DND-41 (cell line): ENCODE measurements around the gene ITPR3.

Experiments
- ATAC-seq: fragments of 200-7000 bp; cut with Tn5 transposase; 3 replicates; pipeline ENCODE4 v1.9.1; 2021; ENCODE audit warnings: low read depth; ENCODE audit not compliant: insufficient read depth
- DNase-seq: peaks from one replicate; pipeline ENCODE4 v3.0.0-alpha.2; 2020
- H2AFZ ChIP-seq: 2 replicates; pipeline ENCODE4 v1.6.0; 2012; ENCODE audit warnings: low read depth, low read length
- H3K27ac ChIP-seq: 2 replicates; pipeline ENCODE4 v1.5.1; 2012; ENCODE audit warnings: low read length, inconsistent platforms
- H3K27me3 ChIP-seq: fragments of 200-600 bp; sonication (generic); 2 replicates; pipeline ENCODE4 v1.6.0; 2012; ENCODE audit warnings: low read length, mild to moderate bottlenecking, inconsistent platforms; ENCODE audit not compliant: insufficient read depth, poor library complexity
- H3K36me3 ChIP-seq: 2 replicates; pipeline ENCODE4 v1.5.1; 2012; ENCODE audit warnings: low read length, inconsistent platforms; ENCODE audit not compliant: insufficient read depth
- H3K4me1 ChIP-seq: 2 replicates; pipeline ENCODE4 v1.5.1; 2012; ENCODE audit warnings: mild to moderate bottlenecking, low read length; ENCODE audit not compliant: insufficient read depth
- H3K4me2 ChIP-seq: 2 replicates; pipeline ENCODE4 v1.6.0; 2012; ENCODE audit warnings: mild to moderate bottlenecking, moderate library complexity, low read length, inconsistent platforms; ENCODE audit not compliant: insufficient read depth
- H3K4me3 ChIP-seq, 2 experiments: fragments of 200-600 bp in 1 of 2; shearing (Covaris generic) in 1 of 2; 2 replicates each; pipeline ENCODE4 v1.5.1; 2012 to 2016; ENCODE audit warnings: inconsistent platforms in 2 of 2, low read length in 2 of 2, mild to moderate bottlenecking in 2 of 2, low read depth in 1 of 2, moderate library complexity in 1 of 2
- H3K79me2 ChIP-seq: 2 replicates; pipeline ENCODE4 v1.6.0; 2012; ENCODE audit warnings: low read length, inconsistent platforms; ENCODE audit not compliant: insufficient read depth
- H3K9ac ChIP-seq: 2 replicates; pipeline ENCODE4 v1.6.0; 2012; ENCODE audit warnings: low read depth, mild to moderate bottlenecking, inconsistent platforms, low read length, moderate library complexity
- H3K9me3 ChIP-seq: 2 replicates; pipeline ENCODE4 v1.5.1; 2012; ENCODE audit warnings: low read length, moderate library complexity, mild to moderate bottlenecking, inconsistent platforms; ENCODE audit not compliant: insufficient read depth, severe bottlenecking
- H4K20me1 ChIP-seq: 2 replicates; pipeline ENCODE4 v1.6.0; 2012; ENCODE audit warnings: low read length; ENCODE audit not compliant: insufficient read depth
- EZH2 ChIP-seq: IDR thresholded peaks from 3 replicates; pipeline ENCODE4 v1.6.1; 2012; ENCODE audit warnings: borderline replicate concordance, low read depth, mild to moderate bottlenecking, moderate library complexity, low read length, inconsistent platforms; ENCODE audit not compliant: severe bottlenecking
- TF ChIP-seq, protein P1 (sequence below): IDR thresholded peaks from 2 replicates; pipeline ENCODE4 v1.5.1; 2012; ENCODE audit warnings: borderline replicate concordance, low read length, moderate library complexity, mild to moderate bottlenecking; ENCODE audit not compliant: poor library complexity, severe bottlenecking; ENCODE audit errors: extremely low read depth

Gene ITPR3

DNA sequence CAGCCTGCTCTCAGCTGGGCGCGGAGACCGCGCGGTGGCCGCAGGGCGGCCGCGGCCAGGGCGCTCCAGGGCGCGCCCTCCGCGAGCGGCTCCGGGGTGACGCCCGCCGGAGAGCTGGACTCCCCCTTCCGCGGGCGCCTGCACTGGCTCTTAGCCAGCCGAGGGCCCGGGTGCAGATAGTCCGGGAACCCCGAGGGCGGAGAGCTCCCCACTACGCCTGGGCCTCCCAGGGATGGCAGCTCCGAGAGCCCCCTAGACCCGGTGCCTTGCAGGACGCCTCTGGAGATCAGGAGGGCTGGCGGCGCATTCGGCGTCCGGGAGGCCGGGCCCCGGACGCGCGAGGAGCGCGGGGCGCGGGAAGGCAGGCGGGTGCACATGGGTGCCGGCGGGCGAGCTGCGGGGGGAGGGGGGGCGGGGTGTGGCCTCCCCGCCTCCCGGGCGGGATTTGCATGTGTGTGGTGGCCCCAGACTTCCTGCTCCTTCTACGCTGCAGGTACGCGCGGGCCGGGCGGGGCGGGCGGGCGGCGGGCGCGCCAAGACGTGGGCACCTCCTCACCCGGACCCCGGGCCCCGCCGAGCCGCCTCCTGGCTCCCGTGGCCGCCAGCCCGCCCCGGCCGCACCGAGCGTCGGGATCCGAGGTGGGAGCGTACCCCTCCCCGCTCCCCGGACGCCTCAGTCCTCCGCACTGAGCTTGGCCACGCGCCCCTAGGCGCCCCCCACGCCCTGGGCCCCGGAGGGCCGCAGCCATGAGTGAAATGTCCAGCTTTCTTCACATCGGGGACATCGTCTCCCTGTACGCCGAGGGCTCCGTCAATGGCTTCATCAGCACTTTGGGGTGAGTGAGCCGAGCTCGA, at the start of gene ITPR3:
Gene ITPR3 (plus strand): TSS at position 467 of the 855 bp plus-strand sequence. CDS start 281 bp downstream, at position 748.
- peaks cover 27% of the 10 kb centered on the region for H4K20me1 ChIP-seq
- H3K9me3 ChIP-seq: no peaks in the 10 kb centered on the region
- ATAC-seq (peak; percentile 79), DNase-seq (peak; percentile 81)
- H3K4me3 ChIP-seq: peak within 1 kb of the TSS; percentile 94 to 98
- no peaks in the 10 kb centered on the region for H3K27me3 ChIP-seq
- peaks cover 26% of the 10 kb centered on the region for H3K36me3 ChIP-seq
- H3K27ac ChIP-seq: peak within 1 kb of the TSS; percentile 86
- H3K4me1 ChIP-seq: peaks cover 47% of the 10 kb centered on the region
- H3K4me2 ChIP-seq: peak within 1 kb of the TSS; percentile 98
- H2AFZ ChIP-seq: peak within 1 kb of the TSS; percentile 95
- H3K79me2 ChIP-seq: peaks cover 51% of the 10 kb centered on the region
- H3K9ac ChIP-seq: peak within 1 kb of the TSS; percentile 97
- TF ChIP-seq, protein P1, sequence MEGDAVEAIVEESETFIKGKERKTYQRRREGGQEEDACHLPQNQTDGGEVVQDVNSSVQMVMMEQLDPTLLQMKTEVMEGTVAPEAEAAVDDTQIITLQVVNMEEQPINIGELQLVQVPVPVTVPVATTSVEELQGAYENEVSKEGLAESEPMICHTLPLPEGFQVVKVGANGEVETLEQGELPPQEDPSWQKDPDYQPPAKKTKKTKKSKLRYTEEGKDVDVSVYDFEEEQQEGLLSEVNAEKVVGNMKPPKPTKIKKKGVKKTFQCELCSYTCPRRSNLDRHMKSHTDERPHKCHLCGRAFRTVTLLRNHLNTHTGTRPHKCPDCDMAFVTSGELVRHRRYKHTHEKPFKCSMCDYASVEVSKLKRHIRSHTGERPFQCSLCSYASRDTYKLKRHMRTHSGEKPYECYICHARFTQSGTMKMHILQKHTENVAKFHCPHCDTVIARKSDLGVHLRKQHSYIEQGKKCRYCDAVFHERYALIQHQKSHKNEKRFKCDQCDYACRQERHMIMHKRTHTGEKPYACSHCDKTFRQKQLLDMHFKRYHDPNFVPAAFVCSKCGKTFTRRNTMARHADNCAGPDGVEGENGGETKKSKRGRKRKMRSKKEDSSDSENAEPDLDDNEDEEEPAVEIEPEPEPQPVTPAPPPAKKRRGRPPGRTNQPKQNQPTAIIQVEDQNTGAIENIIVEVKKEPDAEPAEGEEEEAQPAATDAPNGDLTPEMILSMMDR: no peak
- no peak for TF ChIP-seq EZH2

DNA sequence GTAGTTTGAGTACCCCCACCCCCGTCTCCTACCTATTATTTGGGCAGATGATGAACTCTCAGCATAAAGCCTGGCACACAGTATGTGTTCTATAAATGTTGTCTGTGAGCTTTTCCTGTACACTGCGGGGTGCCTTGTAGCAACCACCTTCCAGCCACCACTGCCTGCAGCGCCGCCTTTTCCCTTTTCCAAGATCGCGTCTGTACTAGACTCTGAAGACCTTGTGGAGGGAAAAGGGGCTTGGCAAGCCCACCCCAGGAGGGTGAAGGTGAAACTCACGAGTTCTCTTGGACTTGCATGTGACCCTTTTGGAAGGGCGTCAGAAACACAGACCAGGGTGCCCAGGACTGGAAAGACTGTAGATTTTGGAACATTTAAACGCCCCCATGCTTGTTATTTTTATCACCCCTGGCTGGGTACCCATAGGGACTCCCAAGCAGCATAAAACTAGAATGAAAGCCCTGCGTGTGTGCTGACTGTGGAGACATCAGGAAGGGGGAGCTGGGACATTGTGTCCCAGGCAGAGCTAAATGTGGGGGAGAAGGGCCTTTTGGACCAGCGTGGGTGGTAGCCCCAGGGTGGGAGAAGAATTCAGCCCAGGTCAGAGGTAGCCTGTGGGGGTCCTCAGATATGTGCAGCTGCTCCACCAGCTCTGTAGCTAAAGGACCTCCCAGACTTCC, 49.3 kb upstream of the ITPR3 start:
- no peak for ATAC-seq
- Histone ChIP-seq H3K9ac (peak overlapping the region; percentile 65), H2AFZ (peak overlapping the region; percentile 93), H3K9me3 (no peaks in the 10 kb centered on the region), H3K4me2 (peak overlapping the region; percentile 78), H3K27ac (peak overlapping the region; percentile 85), H3K4me1 (peaks cover 27% of the 10 kb centered on the region), H3K79me2 (0 out of 2 replicates have a peak, but pooled peaks cover 2% of the 10 kb centered on the region), H4K20me1 (no peaks in the 10 kb centered on the region), H3K36me3 (peaks cover 25% of the 10 kb centered on the region), H3K4me3 (peak overlapping the region; percentile 24 to 63; a peak in 3 of 4 replicates), H3K27me3 (no peaks in the 10 kb centered on the region)
- DNase-seq: no peak
- no peak for TF ChIP-seq EZH2
- TF ChIP-seq, protein P1: no peak

DNA sequence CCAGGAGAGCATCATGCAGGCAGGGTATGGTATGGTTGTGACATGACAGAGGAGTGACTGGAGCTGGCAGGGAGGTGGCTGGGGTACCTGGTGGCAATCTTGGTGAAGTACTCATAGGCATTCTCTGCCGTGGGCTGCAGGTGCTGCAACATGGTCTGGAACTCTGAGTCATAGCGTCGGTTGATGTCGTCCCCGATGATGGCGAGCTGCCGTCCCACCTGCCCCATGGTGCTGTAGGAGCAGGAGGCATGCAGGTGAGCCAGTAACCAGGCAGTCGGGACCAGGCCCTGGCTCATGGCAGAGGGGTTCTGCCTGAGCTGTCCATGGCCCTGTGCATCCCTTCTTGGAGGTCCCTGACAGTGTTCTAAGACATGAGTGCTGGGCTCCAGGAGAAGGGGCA, 45.9 kb upstream of the ITPR3 start:
- ATAC-seq: no peak
- no peaks in the 10 kb centered on the region for H3K9me3 ChIP-seq
- H3K4me2 ChIP-seq: no peak overlapping the region
- H4K20me1 ChIP-seq: peaks cover 10% of the 10 kb centered on the region; the same call in 1 of the 2 replicates
- H2AFZ ChIP-seq: no peak overlapping the region
- no peaks in the 10 kb centered on the region for H3K27me3 ChIP-seq
- H3K4me3 ChIP-seq: no peak overlapping the region
- peaks cover 29% of the 10 kb centered on the region for H3K79me2 ChIP-seq
- H3K4me1 ChIP-seq: peaks cover 44% of the 10 kb centered on the region
- peaks cover 41% of the 10 kb centered on the region for H3K36me3 ChIP-seq
- TF ChIP-seq, protein P1: no peak
- TF ChIP-seq EZH2: no peak
- no peak overlapping the region for H3K9ac ChIP-seq
- H3K27ac ChIP-seq: no peak overlapping the region
- no peak for DNase-seq
